HUDEP-2 (cell line): ENCODE results near the gene POLD1.
A peak's percentile ranks its signal among the peaks of the same experiment; 100 is the strongest.
"Not testable (repeated sequence)": the region's sequence is repeated elsewhere in the genome, so short reads cannot be mapped to it uniquely, and the experiment has no call there.

Source experiments
- DNase-seq, 76 experiments: peaks; one replicate each; lab custom pipeline; 2025; ENCODE audit not compliant: unreplicated experiment in 76 of 76; lab: John Stamatoyannopoulos, UW

Gene POLD1

GRCh38 chr19:50390295-50390694 lies 6.1 kb downstream of the POLD1 start:
- not testable (repeated sequence) for DNase-seq

GRCh38 chr19:50390952-50391351 lies 6.8 kb downstream of the POLD1 start:
- not testable (repeated sequence) for DNase-seq

DNA sequence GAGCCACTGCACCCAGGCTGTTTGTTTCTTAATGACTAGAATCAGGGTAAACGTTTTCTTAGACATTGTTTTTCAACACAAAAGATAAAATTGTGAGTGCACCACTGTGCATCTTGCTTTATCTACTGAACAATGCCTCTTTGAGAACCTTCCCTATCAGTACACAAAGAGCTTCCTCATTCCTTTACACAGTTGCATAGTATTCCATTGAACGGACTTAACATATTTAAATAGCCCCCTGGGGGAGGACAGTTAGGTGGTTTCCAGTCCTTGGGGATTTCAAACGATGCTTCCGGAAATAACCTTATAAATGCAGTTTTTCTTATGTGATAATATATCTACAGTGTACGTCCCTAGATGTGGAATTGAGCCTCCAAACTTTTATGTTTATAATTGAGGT lies 8.6 kb downstream of the POLD1 start:
- DNase-seq: no peak

DNA sequence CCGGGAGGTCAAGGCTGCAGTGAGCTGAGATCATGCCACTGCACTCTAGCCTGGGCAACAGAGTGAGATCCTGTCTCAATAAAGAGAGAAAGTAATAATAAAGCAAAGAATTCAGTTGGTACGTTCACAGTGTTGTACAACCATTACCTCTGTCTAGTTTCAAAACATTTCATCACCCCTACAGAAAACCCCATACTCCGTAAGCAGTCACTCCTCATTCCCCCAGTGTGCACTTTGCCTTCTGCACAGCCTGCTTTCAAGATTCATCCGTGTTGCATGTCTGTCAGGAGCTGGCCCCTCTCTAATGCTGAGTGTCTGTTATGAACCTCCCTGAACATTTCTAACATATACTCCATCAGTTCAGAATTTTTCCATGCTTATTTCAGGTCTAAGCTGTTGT lies 9.4 kb downstream of the POLD1 start:
- no peak for DNase-seq

DNA sequence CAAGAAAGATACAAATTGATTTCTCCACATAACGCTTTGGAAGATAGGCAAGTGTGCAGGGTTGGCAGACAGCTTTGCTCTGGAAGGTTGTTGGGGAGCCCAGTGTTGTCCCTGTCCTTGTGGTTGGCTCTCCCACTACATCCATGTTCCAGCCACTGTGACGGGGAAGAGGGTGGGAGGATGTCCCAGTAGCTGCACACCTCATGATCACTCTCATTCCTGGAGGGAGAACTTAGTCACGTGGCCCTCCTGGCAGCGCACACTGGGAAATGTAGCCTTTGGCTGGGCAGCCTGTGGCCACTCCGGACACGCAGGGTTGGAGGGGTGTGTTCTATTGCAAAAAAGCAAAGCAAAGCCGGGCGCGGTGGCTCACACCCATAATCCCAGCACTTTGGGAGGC lies 9.9 kb downstream of the POLD1 start:
- DNase-seq: no peak

- DNase-seq: no peak
Measured at GRCh38 chr19:50398675-50399367, 14.7 kb downstream of the POLD1 start.

DNA sequence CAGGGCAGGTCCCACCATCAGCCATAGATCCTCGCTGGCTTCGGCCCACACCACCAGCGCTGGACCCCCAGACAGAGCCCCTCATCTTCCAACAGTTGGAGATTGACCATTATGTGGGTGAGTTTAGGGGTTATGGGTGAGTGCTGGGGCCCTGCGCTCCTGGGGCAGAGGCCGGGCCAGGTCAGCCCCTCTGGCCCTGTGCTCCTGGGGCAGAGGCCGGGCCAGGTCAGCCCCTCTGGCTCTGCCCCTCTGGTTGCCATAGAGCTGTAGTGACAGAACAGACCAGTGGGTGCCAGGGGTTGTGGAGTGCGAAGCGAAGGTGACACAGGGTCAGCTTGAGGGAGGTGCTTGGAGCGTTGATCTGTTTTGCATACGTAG lies 15.2 kb downstream of the POLD1 start:
- DNase-seq: no peak

DNA sequence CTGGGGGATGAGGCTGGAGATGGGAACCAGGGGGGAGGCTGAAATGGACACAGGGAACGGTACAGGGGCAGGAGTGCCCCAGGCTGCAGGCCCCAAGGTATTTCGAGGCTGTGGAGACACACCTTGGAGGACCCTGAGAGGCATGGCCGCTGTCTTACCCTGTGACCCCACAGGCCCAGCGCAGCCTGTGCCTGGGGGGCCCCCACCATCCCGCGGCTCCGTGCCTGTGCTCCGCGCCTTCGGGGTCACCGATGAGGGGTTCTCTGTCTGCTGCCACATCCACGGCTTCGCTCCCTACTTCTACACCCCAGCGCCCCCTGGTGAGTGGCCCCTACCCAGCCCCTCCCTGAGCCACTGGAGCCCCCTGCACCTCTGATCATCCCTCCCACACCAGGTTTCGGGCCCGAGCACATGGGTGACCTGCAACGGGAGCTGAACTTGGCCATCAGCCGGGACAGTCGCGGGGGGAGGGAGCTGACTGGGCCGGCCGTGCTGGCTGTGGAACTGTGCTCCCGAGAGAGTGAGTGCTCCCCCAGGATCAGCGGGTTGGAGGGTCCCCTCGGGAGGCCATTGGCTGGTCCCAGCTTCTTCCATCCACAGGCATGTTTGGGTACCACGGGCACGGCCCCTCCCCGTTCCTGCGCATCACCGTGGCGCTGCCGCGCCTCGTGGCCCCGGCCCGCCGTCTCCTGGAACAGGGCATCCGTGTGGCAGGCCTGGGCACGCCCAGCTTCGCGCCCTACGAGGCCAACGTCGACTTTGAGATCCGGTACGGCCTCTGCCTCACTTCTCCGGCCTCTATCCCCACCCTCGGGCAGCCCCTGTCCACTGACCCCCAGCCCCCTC lies 17.7 kb downstream of the POLD1 start:
- DNase-seq: no peak

DNA sequence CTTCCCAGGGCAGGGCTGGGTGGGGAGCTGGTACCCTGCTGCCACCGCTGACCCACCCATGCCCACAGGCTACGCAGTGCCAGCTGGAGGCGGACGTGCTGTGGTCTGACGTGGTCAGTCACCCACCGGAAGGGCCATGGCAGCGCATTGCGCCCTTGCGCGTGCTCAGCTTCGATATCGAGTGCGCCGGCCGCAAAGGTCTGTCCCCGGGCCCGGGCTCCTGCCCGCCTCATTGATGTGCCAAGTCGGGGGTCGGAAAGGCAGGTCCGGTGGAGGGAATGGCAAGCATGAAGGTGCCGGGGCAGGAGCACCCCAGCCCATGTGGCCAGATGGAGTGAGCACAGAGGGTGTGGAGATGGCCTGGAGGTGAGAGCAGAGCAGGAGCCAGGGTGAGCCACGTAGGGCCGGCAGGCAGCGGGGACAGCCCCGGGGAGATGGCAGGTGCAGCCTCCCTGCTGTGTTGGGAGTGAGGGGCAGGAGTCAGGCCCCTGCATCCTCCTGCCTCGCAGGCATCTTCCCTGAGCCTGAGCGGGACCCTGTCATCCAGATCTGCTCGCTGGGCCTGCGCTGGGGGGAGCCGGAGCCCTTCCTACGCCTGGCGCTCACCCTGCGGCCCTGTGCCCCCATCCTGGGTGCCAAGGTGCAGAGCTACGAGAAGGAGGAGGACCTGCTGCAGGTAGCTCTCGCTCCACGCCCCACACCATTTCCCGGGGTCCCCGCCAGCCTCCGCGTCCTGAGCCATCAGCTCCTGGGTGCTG lies 18.6 kb downstream of the POLD1 start:
- no peak for DNase-seq

- DNase-seq: no peak
Measured at GRCh38 chr19:50406156-50406820, 22.1 kb downstream of the POLD1 start.

GRCh38 chr19:50406829-50407228 lies 22.7 kb downstream of the POLD1 start:
- no peak for DNase-seq

DNA sequence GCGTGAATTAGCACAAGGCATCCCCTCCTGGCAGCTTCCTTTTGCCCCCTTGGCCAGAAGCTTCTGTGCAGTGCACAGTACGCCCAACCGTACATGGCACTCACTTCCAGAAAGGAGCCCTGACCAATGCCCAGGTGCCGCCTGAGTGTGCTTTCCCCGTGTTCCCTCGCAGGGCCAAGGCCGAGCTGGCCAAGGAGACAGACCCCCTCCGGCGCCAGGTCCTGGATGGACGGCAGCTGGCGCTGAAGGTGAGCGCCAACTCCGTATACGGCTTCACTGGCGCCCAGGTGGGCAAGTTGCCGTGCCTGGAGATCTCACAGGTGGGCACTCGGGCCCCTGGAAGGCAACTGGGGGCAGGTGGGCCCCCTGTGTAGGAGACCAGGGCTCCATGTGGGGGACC lies 25.2 kb downstream of the POLD1 start:
- DNase-seq: no peak

DNA sequence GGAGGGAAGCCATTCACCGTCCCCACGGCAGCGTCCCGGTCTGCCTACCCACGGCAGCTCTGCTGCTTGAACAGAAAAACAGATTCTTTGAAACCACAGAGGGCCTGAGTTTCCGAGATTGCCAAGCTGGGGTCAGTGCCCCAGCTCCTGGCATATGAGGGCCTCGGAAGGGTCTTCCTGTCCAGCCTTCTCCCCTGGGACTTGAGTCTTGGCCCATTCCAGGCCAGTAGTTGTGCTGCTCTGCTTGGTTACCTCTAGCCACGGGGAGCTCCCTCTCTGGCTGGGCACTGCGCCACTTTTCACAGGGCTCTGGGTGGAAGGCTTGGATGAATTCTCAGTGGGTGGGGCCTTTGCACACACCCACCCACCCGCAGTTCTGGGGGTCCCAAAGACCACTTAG lies 26.0 kb downstream of the POLD1 start:
- no peak for DNase-seq

GRCh38 chr19:50412419-50412818 lies 28.3 kb downstream of the POLD1 start:
- DNase-seq: no peak

GRCh38 chr19:50413096-50413495 lies 28.9 kb downstream of the POLD1 start:
- no peak for DNase-seq

DNA sequence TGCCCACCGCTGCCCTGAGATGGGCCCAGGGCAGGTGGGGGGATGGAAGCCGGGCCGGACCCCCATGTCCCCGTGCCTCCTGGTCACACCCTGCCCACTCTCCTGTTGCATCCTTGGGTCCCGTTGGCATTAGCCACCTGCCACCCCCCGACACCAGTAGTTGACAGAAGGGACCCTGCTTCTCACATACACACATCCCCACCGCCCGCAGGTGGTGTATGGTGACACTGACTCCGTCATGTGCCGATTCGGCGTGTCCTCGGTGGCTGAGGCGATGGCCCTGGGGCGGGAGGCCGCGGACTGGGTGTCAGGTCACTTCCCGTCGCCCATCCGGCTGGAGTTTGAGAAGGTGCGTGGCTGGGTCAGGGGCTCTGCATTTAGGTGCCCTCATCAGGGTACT lies 29.4 kb downstream of the POLD1 start:
- no peak for DNase-seq

DNA sequence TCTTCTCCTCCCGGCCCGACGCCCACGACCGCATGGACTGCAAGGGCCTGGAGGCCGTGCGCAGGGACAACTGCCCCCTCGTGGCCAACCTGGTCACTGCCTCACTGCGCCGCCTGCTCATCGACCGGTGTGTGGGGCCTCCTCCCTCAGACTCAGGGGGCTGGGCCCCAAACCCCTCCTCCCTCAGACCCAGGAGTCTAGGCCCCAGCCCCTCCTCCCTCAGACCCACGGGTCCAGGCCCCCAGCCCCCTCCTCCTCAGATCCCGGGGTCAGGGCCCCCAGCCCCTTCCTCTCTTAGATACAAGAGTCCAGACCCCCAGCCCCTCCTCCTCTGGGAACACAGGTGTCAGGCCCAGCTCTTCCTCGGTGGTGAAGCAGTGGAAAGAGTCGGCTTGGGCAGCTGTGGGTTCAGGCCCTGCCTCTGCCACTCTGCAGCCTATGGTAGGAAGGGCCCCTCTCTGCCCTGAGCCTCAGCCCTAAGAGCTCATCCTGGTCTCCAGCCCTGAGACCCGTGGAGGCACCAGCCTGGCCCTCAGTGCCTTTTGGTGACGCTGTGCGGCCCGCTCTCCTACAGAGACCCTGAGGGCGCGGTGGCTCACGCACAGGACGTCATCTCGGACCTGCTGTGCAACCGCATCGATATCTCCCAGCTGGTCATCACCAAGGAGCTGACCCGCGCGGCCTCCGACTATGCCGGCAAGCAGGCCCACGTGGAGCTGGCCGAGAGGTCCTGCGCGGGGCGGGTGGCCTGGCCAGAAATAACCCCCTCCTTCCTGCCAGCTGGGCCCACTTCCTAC lies 30.9 kb downstream of the POLD1 start:
- peak in 73 of 76 experiments; percentile 22 to 94 (median 77) for DNase-seq

DNA sequence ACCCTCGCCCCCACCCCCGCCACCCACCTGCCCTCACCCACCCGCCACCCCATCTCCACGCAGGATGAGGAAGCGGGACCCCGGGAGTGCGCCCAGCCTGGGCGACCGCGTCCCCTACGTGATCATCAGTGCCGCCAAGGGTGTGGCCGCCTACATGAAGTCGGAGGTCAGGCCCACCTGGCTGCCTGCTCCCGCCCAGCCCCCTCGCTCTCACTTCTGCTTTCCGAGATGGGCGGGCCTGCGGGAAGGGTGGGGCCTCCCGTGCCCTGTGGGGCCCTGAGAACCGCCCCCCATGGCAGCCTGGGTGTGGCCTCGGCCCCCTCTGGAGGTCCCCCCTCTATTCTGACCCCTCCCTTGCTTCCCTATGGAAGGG lies 31.5 kb downstream of the POLD1 start:
- DNase-seq: peak in 61 of 76 experiments; percentile 9 to 84 (median 59)

GRCh38 chr19:50416034-50416977 lies 32.2 kb downstream of the POLD1 start:
- no peak for DNase-seq
